Hepatic stellate cell (primary cell): ENCODE measurements around the gene ABI1.
"Not testable (repeated sequence)": the region's sequence is repeated elsewhere in the genome, so short reads cannot be mapped to it uniquely, and the experiment has no call there.

Experiments
- DNase-seq: peaks from one replicate; pipeline ENCODE4 v3.0.0; 2011; ENCODE audit warnings: low spot score

Gene ABI1

DNA sequence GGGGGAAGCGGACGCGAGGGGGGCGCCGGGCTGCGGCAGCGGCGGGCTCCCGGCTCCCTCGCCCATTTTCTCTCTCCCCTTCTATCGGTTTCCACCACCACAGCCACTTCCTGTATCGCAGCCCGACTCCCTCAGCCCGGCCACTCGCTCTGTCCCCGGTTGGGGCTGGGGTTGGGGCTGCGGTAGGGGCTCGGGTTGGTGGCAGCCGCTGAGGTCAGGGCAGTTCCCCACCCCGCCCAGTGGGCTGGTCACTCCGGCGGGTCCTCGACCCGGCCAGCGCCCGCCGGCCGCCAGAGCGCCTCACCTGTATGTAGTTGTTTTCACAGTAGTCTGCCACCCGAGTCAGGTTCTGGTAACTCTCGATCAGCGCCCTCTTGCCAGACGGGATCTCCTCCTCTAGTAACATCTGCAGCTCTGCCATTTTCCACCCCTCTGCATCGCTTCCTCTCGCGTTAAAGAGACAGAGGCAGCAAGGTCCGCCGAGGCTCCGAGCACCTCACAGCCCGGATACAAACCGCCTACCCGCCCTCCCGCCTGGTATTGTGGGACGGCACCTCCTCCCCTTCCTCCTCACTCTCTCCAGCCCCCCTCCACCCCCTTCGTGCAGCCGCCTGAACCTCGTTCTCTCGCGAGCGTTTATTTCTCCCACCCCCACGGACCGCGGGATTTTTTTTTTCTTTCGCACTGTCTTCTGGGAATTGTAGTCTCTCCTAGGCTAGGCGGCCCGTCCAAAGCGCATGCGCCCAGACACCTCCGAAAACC, at the start of gene ABI1:
TSS of gene ABI1 (minus strand) at position 516 of the 762 bp plus-strand sequence. CDS start at position 421, 95 bp downstream.
- peak; percentile 89 for DNase-seq

DNA sequence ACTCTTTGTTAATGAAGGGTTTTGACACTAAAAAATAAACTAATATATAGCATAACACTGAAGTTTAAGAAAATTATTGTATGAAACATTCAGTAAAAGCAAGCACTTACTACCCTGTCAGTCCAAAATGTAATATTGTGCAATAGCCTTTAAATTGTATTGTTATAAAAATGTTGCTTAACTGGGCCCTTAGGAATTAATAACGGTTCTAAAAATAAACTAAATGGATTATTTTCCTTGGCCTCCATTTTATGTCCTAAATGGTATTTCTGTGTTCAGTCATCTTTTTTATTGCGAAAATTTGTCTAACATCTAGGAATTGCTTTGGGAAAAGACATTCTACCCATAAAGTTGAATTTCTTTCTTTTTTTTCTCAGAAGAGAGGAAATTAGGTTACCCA, 49.0 kb upstream of the ABI1 start:
- DNase-seq: no peak

DNA sequence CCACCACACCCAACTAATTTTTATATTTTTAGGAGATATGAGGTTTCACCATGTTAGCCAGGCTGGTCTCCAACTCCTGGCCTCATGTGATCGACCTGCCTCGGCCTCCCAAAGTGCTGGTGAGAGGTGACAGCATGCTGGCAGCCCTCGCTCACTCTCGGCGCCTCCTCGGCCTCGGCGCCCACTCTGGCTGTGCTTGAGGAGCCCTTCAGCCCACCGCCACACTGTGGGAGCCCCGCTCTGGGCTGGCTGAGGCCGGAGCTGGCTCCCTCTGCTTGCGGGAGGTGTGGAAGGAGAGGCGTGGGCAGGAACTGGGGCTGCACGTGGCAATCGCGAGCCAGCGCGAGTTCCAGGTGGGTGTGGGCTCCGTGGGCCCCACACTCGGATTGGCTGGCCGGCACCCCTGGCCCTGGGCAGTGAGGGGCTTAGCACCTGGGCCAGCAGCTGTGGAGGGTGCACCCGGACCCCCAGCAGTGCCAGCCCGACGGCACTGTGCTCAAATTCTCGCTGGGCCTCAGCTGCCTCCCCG, 44.6 kb upstream of the ABI1 start:
- not testable (repeated sequence) for DNase-seq

DNA sequence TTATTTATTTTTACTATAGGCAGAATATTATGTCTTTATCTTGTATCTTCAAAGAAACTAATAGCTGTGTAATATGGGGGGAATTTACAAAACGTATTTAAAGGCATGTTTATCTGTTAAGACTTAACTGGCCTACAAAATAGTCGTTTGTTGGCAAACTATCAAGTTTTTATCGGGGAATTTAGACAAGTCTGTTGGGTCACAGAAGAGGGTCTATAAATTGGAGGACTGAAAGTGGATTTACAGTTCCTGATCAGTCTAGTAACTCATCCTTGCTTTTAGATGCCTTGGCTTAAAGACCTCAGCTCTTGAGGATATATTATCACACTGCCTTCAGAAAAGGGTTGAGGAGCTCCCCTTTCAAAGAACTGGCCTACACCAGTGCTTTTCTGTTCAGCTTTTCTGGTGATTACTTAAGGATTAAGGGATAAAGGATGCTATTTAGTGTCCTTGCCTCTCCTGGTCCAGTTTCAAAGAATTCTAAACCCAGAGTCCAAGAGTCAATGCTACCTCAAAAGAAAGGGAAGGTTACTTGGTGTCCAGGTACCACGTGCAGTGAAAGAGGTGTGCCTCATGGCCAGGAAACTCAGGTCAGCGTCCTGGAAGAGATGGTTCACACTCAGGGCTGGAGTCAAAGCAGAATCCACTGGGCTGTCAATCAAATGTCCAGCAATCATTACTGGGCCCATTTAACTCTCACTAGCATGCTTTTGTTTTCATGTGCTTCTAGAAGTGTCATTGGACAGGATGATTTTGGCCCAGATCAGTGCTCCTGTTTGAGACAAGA, 42.9 kb upstream of the ABI1 start:
- no peak for DNase-seq

DNA sequence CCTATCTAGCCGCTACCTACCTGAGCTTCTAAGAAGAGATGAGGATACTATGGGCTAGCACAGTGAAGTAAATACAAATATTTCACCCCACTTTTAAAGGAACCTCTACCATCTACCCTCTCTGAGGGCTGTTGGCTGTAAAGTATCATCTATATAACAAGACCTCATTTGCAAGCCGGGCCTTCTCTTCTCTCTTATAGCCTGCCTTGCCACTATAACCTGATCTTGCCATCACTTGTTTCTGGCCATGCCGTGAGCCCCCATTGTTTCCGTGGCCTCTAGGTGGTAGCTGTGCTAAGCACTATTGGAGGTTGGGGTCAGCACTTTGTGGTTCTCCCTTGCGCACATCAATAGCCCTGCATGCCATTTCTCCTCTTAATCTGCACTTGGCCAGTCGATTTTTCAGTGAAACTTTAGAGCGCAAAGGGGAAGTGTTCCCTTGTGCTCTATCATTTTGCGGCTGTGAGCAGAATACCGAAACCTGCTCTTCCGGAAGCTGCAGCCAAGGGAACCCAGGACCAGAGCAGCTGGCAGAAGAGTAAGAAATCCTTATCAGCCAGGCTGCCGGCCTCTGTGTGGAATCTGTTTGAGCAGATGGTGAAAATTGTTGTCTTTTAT, 31.7 kb upstream of the ABI1 start:
- not testable (repeated sequence) for DNase-seq

DNA sequence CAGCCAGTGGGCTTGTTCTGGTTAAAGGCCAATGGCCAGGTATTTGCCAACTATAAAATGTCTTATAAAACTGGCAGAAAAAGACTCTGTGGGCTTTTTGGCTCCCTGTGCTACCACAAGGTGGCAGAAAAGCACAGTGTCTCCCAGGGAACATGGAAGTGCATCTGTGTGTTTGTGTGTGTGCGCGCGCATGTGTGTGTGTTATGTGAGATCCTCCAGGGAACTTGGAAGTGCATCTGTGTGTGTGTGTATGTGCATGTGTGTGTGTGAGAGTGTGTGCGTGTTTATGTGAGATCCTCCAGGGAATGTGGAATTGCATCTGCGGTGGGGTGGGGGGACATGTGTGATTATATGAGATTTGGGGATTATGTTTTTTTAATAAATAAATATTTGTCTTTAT, 30.2 kb upstream of the ABI1 start:
- DNase-seq: peak; percentile 12

DNA sequence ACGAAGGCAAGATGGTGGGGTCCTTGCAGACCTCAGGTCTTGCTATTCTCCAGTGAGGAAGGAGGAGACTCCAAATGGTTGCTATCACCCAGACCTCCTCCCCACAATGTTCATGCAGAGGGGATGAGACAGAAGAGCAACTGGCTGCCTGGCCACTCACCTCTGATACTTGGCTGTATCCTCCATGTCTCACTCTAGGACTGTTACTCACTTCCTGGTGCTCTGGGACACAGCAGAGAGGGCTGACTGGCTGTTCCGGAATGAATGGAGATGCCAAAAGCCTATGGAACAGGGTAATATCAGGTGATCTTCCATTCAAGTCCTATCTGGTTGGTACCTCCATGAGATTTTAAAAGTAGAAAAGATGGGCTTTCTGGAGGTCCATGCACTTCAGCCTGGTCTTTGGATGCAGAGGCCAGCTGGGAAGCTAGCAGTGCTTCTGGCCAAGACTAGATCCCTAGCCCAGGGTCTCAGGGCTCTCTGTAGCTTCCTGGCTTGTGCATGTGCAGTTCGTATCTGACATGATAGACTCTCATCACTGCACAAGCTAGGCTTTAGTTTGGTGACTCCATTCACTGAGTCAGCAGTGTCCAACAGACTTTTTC, 27.0 kb upstream of the ABI1 start:
- DNase-seq: peak; percentile 9

DNA sequence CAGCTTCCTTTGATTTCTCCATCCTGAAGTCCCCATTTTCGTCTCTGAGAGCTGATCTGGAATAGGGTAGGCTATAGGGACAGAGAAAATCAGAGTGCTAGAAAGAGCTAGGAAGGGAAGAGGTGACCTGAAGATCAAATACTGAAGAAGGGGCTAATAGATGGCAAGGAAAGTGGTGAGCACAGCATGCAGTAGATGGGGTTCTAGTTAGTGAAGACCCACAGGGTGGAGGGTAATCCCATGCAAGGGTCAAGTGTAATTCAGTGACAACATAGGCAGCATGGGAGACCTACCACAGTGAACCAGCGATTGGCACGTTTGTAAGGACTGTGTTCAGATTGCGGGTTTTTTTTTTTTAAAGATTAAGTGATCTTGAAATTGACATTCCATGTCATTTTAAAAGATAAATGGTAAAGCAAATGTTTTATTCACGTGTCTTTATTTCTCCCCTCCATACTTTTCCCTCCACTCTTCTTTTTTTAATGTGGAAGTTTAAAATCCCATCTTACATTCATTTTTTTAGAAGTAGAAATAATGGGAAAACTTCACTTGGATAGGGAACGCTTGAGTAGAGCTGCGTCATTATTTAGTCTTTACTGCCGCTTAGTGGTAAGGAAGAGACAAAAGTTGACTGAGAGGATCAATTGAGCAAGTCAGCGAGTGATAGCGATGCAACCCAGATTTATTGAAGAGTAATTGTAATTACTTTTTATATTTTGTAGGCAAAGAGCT, 21.0 kb upstream of the ABI1 start:
- peak; percentile 57 for DNase-seq

DNA sequence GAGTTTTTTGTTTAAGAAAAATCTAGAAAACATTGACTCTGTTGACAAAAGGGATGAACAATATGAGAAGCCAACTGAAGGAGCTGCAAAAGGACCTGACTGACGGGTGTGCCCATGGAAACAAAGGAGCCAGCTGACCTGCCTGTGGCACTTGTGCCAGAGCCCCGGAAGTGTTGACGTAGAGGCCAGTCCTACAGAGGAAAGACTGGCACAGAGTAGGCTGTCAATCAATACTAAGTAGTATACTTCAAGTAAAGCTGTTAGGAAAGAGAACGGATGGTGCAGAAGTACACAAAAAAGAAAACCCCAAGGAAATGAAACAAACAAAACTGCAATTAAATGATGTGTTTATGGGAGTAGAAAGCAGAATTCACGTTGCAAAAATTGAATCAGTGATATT, 19.0 kb upstream of the ABI1 start:
- no peak for DNase-seq

DNA sequence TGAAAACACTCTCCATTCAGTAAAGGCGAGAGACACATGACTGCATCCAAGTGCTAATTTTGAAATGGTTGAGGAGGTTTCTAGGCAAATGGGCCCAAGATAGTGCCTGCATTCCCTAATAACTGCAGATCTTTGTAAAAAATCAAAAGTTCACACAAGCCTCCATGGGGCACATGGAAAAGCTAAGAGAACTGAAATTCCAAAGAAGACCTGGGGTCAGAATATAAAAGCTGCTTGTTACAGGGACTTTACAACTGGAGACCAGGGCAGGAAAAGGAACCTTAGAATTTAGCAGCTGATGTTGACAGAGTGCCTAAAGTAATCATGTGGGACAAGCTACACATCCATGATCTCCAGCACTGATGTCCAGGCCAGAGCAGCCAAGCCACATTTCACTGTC, 10.0 kb upstream of the ABI1 start:
- no peak for DNase-seq

DNA sequence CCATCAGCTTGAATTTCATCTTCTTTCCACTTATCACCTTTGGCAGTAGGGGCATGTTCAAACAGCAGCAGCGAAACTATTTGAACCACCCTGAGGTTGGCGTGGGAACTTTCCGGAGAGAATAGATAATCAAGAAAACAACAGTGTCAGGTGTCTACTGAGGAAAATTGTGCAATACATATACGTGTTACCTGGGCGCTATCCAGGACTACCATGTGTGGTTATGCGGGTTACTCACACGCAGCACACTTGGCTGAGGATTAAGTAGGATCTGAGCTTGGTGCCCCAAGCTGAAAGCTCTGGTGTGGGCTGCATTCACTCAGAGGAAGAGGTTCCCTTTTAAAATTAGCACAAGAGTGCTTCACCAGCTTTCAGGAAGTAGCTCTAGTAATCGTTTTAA, 8.8 kb upstream of the ABI1 start:
- DNase-seq: no peak

DNA sequence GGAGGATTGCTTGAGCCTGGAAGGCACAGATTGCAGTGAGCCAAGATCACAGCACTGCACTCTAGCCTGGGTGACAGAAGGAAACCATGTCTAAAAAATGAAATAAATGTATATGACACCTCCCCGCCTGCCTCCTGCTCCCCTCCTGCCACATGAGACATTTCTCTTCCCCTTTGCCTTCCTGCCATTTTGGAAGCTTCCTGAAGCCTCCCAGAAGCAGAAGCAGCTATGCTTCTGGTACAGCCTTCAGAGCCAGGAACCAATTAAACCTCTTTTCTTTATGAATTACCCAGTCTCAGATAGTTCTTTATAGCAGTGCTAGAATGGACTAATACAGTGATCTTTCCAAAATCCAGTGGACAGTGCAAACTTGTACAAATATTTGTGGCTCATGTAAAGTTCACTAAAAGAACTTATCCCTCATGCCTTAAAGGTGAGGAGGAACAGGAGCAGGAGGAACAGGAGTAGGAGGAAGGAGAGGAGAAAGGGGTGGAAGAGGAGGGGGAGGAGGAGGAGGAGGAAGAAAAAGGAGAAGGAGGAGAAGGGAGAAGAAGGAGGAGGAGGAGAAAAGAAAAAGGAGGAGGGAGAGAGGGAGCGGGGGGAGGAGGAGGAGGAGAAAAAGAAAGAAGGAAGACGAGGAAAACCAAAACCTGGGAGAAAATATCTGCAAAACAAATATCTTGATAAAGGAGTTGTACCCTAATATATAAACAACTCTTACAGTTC, 2.8 kb upstream of the ABI1 start:
- DNase-seq: no peak

DNA sequence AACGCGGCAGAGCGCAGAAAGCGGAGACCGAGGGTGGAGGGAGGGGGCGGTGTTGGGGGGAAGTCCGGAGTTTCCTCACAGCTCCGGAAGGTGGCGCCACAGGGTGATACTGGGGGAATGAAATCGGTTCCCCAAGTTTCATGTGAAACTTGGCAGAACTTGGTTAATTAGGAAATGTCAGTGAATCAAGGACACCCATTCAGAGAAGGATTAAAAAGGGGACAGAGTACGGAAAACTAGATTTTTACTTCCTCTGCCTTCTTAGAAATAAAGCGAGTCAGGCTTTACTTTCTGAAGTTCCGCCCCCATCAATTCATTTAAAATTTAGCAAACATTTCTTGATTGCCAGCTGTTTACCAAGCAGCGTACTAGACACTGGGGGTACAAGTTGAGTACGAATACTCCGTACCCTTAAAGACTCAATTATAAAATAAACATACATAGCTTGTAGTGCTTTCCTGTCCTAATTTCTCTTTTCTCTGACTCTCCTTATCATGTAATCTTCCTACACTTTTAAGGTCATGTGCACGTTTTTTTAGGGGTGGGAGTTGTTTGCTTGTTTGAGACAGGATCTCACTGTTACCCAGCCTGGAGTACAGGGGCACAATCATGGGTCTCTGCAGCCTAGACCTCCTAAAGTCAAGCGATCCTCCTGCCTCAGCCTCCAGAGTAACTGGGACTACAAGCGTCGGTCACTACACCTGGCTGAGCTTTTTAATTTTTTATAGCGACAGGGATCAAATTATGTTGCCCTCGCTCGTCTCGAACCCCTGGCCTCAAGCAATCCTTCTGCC, 644 bp upstream of the ABI1 start:
- DNase-seq: no peak

DNA sequence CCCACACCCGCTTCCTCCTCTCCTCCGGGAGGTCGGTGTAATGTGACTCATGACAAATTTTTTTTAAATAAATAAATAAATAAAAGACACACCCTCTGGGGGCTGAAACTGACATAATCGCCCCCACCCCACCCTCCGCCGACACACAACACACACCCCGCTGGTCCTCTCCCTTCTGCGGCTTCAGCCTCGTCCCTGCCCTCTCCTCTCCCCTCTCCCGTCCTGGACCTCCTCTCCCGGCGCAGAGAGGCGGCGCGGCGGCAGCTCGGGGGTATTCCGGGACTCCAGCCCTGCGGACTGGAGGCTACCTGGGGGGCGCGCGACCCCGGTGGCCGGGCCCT, 686 bp downstream of the ABI1 start:
- DNase-seq: peak; percentile 56

DNA sequence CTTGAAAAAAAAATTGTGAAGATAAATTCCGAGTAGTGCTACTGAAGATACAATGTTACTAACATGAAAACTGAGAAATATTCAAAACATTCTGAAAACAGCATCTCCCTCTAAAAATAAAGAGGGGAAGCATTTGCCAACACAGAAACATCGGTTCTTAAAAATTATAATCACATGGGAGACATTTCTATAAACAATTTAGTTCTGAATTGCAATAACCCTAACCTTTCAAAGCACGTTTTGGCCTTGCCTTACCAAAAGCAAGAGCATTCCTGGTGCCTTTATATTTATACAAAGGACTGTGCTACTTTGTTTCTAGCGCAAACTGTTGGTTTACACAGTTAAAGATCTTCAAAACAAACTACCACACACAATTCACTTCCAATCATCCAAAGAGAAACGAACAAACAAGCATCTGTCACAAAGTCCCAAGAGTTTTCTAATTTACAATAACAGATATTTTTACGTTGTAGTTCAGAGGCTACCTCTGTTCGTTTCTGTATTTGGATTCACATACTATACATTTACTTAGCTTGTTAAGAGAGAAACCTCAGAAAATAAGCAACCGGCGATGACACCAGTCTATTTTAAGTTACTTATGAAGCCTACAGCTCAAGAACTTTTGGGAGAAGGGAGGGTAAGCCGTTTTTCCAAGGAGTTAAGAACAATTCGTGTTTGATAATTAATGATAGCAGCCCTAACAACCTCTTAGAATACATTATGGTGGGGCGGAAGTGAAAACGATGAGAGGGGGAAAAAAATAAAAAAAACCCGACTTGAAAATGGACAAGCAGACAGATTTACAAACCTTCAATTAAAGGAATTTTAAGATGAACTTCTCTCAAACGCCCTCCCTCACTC, 1.3 kb downstream of the ABI1 start:
- no peak for DNase-seq

DNA sequence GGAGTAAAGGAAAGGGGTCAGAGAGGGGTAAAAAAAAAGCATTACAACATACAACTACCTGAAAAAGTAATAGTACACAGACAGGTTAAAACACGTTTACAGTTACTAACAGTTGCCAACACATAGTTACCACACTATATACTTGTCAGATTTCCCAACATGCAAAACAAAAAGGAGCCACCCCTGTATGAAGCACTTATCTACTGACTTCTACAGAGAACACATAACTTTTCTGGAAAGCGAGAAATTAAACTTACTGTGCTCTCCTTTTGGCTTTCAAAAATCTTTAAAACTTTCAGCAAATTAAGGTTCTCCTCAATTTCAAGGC, 2.1 kb downstream of the ABI1 start:
- no peak for DNase-seq

DNA sequence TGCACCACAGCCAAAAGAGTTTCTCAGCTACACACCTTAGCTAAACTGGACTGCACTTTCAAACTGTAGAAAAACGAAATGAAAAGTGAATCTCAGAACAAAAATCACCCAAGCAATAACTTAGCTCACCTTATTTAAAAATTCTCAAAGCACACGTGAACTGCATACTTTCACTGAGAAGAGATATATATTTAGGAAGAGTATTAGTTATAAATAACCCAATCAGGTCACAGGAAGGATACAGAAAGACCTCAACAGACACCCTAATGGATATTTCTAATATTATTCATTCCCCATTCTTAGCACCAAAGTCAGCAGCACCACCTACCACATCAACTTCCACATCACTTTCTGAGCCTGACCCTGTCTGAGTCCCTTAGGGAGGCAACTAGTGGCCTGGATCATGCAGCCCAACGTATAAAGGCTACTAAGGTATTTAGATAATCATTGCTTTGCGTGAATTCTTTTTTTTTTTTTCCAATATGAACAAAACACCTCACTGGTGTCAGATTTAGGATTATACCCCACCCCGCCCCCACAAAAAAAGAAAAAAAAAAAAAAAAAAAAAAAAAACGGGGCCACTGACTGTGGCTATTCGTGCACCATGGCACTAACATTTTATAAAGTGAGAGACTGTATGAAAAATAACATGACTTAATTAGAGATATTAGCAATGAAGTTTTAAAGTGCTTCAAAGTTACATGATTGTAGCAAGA, 2.6 kb downstream of the ABI1 start:
- DNase-seq: peak; percentile 34

DNA sequence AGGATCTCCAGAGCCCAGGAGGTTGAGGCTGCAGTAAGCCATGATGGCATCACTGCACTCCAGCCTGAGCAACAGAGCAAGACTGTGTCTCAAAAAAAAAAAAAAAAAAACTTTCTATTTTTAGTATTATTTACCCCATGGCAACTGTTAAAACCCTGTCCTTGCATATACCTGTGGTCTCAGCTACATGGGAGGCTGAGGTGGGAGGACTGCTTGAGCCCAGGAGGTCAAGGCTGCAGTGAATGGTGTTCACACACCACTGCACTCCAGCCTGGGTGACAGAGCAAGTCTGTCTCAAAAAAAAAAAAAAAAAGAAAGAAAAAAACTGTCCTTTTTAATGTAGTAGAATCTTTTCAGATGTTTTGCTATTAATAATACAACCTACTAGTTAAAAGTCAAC, 3.2 kb downstream of the ABI1 start:
- DNase-seq: not testable (repeated sequence)

DNA sequence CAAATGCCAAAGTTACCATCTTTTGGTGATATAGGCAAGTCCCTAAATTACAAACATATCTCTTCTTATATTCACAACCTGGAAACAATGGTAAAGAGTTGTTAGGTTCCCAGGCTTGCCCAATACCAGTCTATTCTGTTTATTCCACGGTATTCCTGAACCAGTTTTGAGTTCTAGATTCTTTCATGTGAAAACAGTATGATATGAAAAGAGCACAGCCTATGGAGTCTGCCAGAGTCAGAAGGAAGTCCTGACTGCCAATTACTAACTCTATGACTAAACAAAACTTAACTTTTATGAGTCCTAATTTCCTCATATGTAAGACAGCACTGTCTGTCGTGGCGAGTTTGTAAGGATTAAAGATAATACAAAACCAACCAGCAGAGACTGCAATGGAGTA, 5.6 kb downstream of the ABI1 start:
- no peak for DNase-seq
